HEK293 (cell line): Measurements from ENCODE around the gene NCSTN.

Source experiments
- CTCF ChIA-PET: fragments of 350-600 bp; formaldehyde crosslinking; extraction: SDS; loops from one replicate; lab custom pipeline; 2021; ENCODE audit warnings: antibody characterized with exemption; lab: Yijun Ruan, JAX
- POLR2A ChIA-PET: fragments of 300-600 bp; formaldehyde crosslinking; extraction: SDS; loops from one replicate; lab custom pipeline; 2020; ENCODE audit warnings: antibody characterized with exemption, inconsistent platforms; lab: Yijun Ruan, JAX
- H3K27ac ChIP-seq: fragments of 200-500 bp; sonication (Bioruptor generic); 2 replicates; pipeline ENCODE4 v1.5.1; 2014; ENCODE audit warnings: low read depth, low read length, control low read depth, inconsistent platforms; ENCODE audit errors: extremely low read depth
- H3K36me3 ChIP-seq, 2 experiments: fragments of 200-500 bp in 1 of 2; sonication (Bioruptor generic) in 1 of 2; 1 replicate in 1 of 2; 2 replicates in 1 of 2; pipeline ENCODE4 v1.5.1; 2014 to 2017; ENCODE audit warnings: inconsistent platforms in 2 of 2, low read length in 2 of 2; ENCODE audit not compliant: control insufficient read depth in 2 of 2, insufficient read depth in 1 of 2
- H3K4me1 ChIP-seq: fragments of 200-500 bp; sonication (Bioruptor generic); 2 replicates; pipeline ENCODE4 v1.5.1; 2014; ENCODE audit warnings: mild to moderate bottlenecking, low read length, inconsistent platforms; ENCODE audit not compliant: control insufficient read depth, insufficient read depth
- H3K4me3 ChIP-seq: 2 replicates; pipeline ENCODE4 v1.5.1; 2011; ENCODE audit warnings: low read depth, mild to moderate bottlenecking, control low read depth, low read length, moderate library complexity
- H3K9me3 ChIP-seq: fragments of 200-500 bp; sonication (Bioruptor generic); 2 replicates; pipeline ENCODE4 v1.5.1; 2014; ENCODE audit warnings: low read depth, low read length, inconsistent platforms; ENCODE audit not compliant: control insufficient read depth, insufficient read depth
- KLF9 ChIP-seq: fragments of 450-650 bp; formaldehyde crosslinking; IDR thresholded peaks from 2 replicates; pipeline ENCODE4 v1.5.1; 2016; ENCODE audit warnings: missing biosample characterization, missing genetic modification characterization, low read depth
- MEIS1 ChIP-seq: sonication (generic); formaldehyde crosslinking; IDR thresholded peaks from 2 replicates; pipeline ENCODE4 v1.8.1; 2022; ENCODE audit warnings: missing genetic modification reagents, mild to moderate bottlenecking, borderline replicate concordance
- PATZ1 ChIP-seq: fragments of 450-650 bp; formaldehyde crosslinking; IDR thresholded peaks from 2 replicates; pipeline ENCODE4 v1.5.1; 2016; ENCODE audit warnings: missing biosample characterization, missing genetic modification characterization
- REST ChIP-seq: fragments of 450-650 bp; formaldehyde crosslinking; IDR thresholded peaks from 2 replicates; pipeline ENCODE4 v1.5.1; 2016; ENCODE audit warnings: missing biosample characterization, missing genetic modification characterization
- SALL2 ChIP-seq: fragments of 450-650 bp; formaldehyde crosslinking; IDR thresholded peaks from 2 replicates; pipeline ENCODE4 v1.5.0; 2017; ENCODE audit warnings: missing biosample characterization, mild to moderate bottlenecking, missing genetic modification characterization, borderline replicate concordance
- YY2 ChIP-seq: fragments of 450-650 bp; formaldehyde crosslinking; IDR thresholded peaks from 2 replicates; pipeline ENCODE4 v1.5.1; 2016; ENCODE audit warnings: missing biosample characterization, missing genetic modification characterization
- ZBTB6 ChIP-seq: fragments of 450-650 bp; formaldehyde crosslinking; IDR thresholded peaks from 2 replicates; pipeline ENCODE4 v1.5.1; 2017; ENCODE audit warnings: missing biosample characterization, missing genetic modification characterization
- ZNF155 ChIP-seq: fragments of 450-650 bp; formaldehyde crosslinking; IDR thresholded peaks from 2 replicates; pipeline ENCODE4 v1.5.1; 2016; ENCODE audit warnings: missing biosample characterization, missing genetic modification characterization
- ZNF335 ChIP-seq: fragments of 450-650 bp; formaldehyde crosslinking; conservative IDR thresholded peaks from 2 replicates; pipeline ENCODE4 v1.5.1; 2016; ENCODE audit warnings: missing biosample characterization, missing genetic modification characterization
- ZNF449 ChIP-seq: fragments of 450-650 bp; formaldehyde crosslinking; IDR thresholded peaks from 2 replicates; pipeline ENCODE4 v1.5.1; 2017; ENCODE audit warnings: missing biosample characterization, mild to moderate bottlenecking, missing genetic modification characterization, moderate library complexity
- ZNF510 ChIP-seq: fragments of 450-650 bp; formaldehyde crosslinking; IDR thresholded peaks from 2 replicates; pipeline ENCODE4 v1.5.1; 2018; ENCODE audit warnings: mild to moderate bottlenecking, missing genetic modification characterization, missing biosample characterization; ENCODE audit not compliant: insufficient replicate concordance
- ZNF518A ChIP-seq: fragments of 450-650 bp; formaldehyde crosslinking; conservative IDR thresholded peaks from 2 replicates; pipeline ENCODE4 v1.5.1; 2016; ENCODE audit warnings: low read depth, missing biosample characterization, missing genetic modification characterization
- ZNF645 ChIP-seq: fragments of 450-650 bp; formaldehyde crosslinking; IDR thresholded peaks from 2 replicates; pipeline ENCODE4; 2016; ENCODE audit warnings: missing biosample characterization, missing genetic modification characterization
- ZNF654 ChIP-seq: fragments of 450-650 bp; formaldehyde crosslinking; IDR thresholded peaks from 2 replicates; pipeline ENCODE4 v1.5.1; 2016; ENCODE audit warnings: low read depth, missing biosample characterization, missing genetic modification characterization
- ZNF658 ChIP-seq: fragments of 450-650 bp; formaldehyde crosslinking; IDR thresholded peaks from 2 replicates; pipeline ENCODE4; 2016; ENCODE audit warnings: missing biosample characterization, missing genetic modification characterization
- ZNF707 ChIP-seq: fragments of 450-650 bp; formaldehyde crosslinking; IDR thresholded peaks from 2 replicates; pipeline ENCODE4 v1.5.1; 2016; ENCODE audit warnings: missing biosample characterization, missing genetic modification characterization
- ZNF777 ChIP-seq: fragments of 450-650 bp; formaldehyde crosslinking; IDR thresholded peaks from 2 replicates; pipeline ENCODE4 v1.5.1; 2017; ENCODE audit warnings: missing biosample characterization, missing genetic modification characterization, borderline replicate concordance

The NCSTN gene

GRCh38 chr1:160309571-160309970 is 33.6 kb upstream of the NCSTN start:
- H3K9me3 ChIP-seq: no peaks in the 10 kb centered on the region
- TF ChIP-seq ZNF510 (tag by site-specific recombination) (no peak), SALL2 (no peak), YY2 (tag by site-specific recombination) (no peak), ZNF658 (tag by site-specific recombination) (no peak), ZNF707 (tag by site-specific recombination) (no peak), KLF9 (tag by site-specific recombination) (no peak), ZNF335 (tag by site-specific recombination) (no peak), ZNF645 (tag by site-specific recombination) (no peak), ZNF654 (tag by site-specific recombination) (no peak), ZNF777 (tag by site-specific recombination) (no peak), ZNF155 (no peak), ZBTB6 (no peak), PATZ1 (tag by site-specific recombination) (no peak), MEIS1 (CRISPR knock-in tag) (no peak)
- TF ChIP-seq, all 188 proteins: peak for 0
- no peak overlapping the region for H3K27ac ChIP-seq
- peaks cover 71 to 95% of the 10 kb centered on the region in 2 experiments for H3K36me3 ChIP-seq
- H3K4me1 ChIP-seq: no peaks in the 10 kb centered on the region
- POLR2A ChIA-PET: no interaction called here
- CTCF ChIA-PET: interaction anchor here (1.0 kb wide), 1 partner anchor 18 kb away, joined by 3 read pairs; no protein-coding TSS in a partner anchor
- H3K4me3 ChIP-seq: no peak overlapping the region

GRCh38 chr1:160315359-160315758 is 27.8 kb upstream of the NCSTN start:
- ChIA-PET CTCF (interaction anchor here (0.7 kb wide), 1 partner anchor 12 kb away, joined by 3 read pairs; no protein-coding TSS in a partner anchor), POLR2A (no interaction called here)
- Histone ChIP-seq H3K36me3 (peaks cover 64 to 89% of the 10 kb centered on the region in 2 experiments), H3K27ac (no peak overlapping the region), H3K4me1 (no peaks in the 10 kb centered on the region; the same call in 1 of the 2 replicates), H3K4me3 (no peak overlapping the region), H3K9me3 (no peaks in the 10 kb centered on the region)
- TF ChIP-seq REST: no peak
- TF ChIP-seq ZNF510 (tag by site-specific recombination): no peak
- no peak for TF ChIP-seq PATZ1 (tag by site-specific recombination)
- TF ChIP-seq ZNF518A (tag by site-specific recombination): no peak
- TF ChIP-seq ZNF449 (tag by site-specific recombination): no peak
